ENCODE data around the gene ILRUN.
"Not testable (repeated sequence)": the region's sequence is repeated elsewhere in the genome, so short reads cannot be mapped to it uniquely, and the experiment has no call there.

ILRUN gene

GRCh38 chr6:34731393-34732060 lies 35.0 kb upstream of the ILRUN start:
- H3K27ac Mint-ChIP-seq, result no peak overlapping the region
- H3K36me3 Mint-ChIP-seq (ENCODE audit: low read depth), result no peaks in the 10 kb centered on the region
- H3K27me3 Mint-ChIP-seq (ENCODE audit: low read depth), result no peaks in the 10 kb centered on the region
- peaks cover 16% of the 10 kb centered on the region for H3K4me1 Mint-ChIP-seq
- H3K9me3 Mint-ChIP-seq, result no peaks in the 10 kb centered on the region
- no peak for TF ChIP-seq CTCF (IDR thresholded peaks at IDR 0.05; ENCODE audit: unreplicated experiment in 3 of 3)
- no peak overlapping the region for H3K4me3 Mint-ChIP-seq

- no peak for TF ChIP-seq CTCF (IDR thresholded peaks at IDR 0.05; ENCODE audit: unreplicated experiment in 3 of 3)
- Mint-ChIP-seq H3K4me1 (peaks cover 16% of the 10 kb centered on the region), H3K4me3 (peak overlapping the region in 1 of 3 experiments; percentile 2), H3K27me3 (ENCODE audit: low read depth) (no peaks in the 10 kb centered on the region), H3K9me3 (peaks cover 4% of the 10 kb centered on the region), H3K27ac (peak overlapping the region; percentile 21 to 77 (median 48)), H3K36me3 (ENCODE audit: low read depth) (no peaks in the 10 kb centered on the region)
Observed at GRCh38 chr6:34729631-34730470, 33.3 kb upstream of the ILRUN start.

- Mint-ChIP-seq H3K4me1 (peaks cover 16% of the 10 kb centered on the region), H3K4me3 (no peak overlapping the region), H3K36me3 (ENCODE audit: low read depth) (no peaks in the 10 kb centered on the region), H3K9me3 (peaks cover 4% of the 10 kb centered on the region), H3K27ac (no peak overlapping the region), H3K27me3 (ENCODE audit: low read depth) (no peaks in the 10 kb centered on the region)
- TF ChIP-seq CTCF (IDR thresholded peaks at IDR 0.05; ENCODE audit: unreplicated experiment in 3 of 3), result no peak
Observed at GRCh38 chr6:34726055-34726454, 29.5 kb upstream of the ILRUN start.

- no peaks in the 10 kb centered on the region for H3K36me3 Mint-ChIP-seq (ENCODE audit: low read depth)
- no peaks in the 10 kb centered on the region for H3K27me3 Mint-ChIP-seq (ENCODE audit: low read depth)
- H3K27ac Mint-ChIP-seq, result peak overlapping the region in 1 of 3 experiments; percentile 32
- H3K4me3 Mint-ChIP-seq, result no peak overlapping the region
- TF ChIP-seq CTCF (IDR thresholded peaks at IDR 0.05; ENCODE audit: unreplicated experiment in 3 of 3), result no peak
- H3K4me1 Mint-ChIP-seq, result peaks cover 18% of the 10 kb centered on the region
- H3K9me3 Mint-ChIP-seq, result peaks cover 4% of the 10 kb centered on the region
Observed at GRCh38 chr6:34723203-34723602, 26.6 kb upstream of the ILRUN start.

- no peak for TF ChIP-seq CTCF (IDR thresholded peaks at IDR 0.05; ENCODE audit: unreplicated experiment in 3 of 3)
- H3K27ac Mint-ChIP-seq, result no peak overlapping the region
Observed at GRCh38 chr6:34722451-34722850, 25.9 kb upstream of the ILRUN start.

GRCh38 chr6:34720160-34720559 lies 23.6 kb upstream of the ILRUN start:
- not testable (repeated sequence) for H3K36me3 Mint-ChIP-seq (ENCODE audit: low read depth); H3K4me3 Mint-ChIP-seq; H3K27me3 Mint-ChIP-seq (ENCODE audit: low read depth); H3K9me3 Mint-ChIP-seq
- peak overlapping the region in 1 of 3 experiments; percentile 4 for H3K27ac Mint-ChIP-seq
- H3K4me1 Mint-ChIP-seq, result peaks cover 13% of the 10 kb centered on the region

More at GRCh38 chr6:34722451-34722850, 25.9 kb upstream of the ILRUN start:
- Mint-ChIP-seq H3K4me1 (peaks cover 18% of the 10 kb centered on the region), H3K4me3 (no peak overlapping the region), H3K27me3 (ENCODE audit: low read depth) (no peaks in the 10 kb centered on the region), H3K36me3 (ENCODE audit: low read depth) (no peaks in the 10 kb centered on the region), H3K9me3 (peaks cover 4% of the 10 kb centered on the region)

- peaks cover 13% of the 10 kb centered on the region for H3K4me1 Mint-ChIP-seq
- not testable (repeated sequence) for H3K36me3 Mint-ChIP-seq (ENCODE audit: low read depth); H3K9me3 Mint-ChIP-seq; H3K4me3 Mint-ChIP-seq; H3K27me3 Mint-ChIP-seq (ENCODE audit: low read depth)
- H3K27ac Mint-ChIP-seq, result peak overlapping the region in 1 of 3 experiments; percentile 47
Observed at GRCh38 chr6:34719646-34720045, 23.1 kb upstream of the ILRUN start.
